Activated CD8-positive, alpha-beta memory T cell treated with anti-CD3 and anti-CD28 coated beads, Interleukin-2, amount 50 U/mL, for 4 hours (primary cell): ENCODE results near the gene CAMK2B.

Experiments
- DNase-seq: peaks from one replicate; pipeline ENCODE4 v3.0.0-alpha.2; 2020

The CAMK2B gene

DNA sequence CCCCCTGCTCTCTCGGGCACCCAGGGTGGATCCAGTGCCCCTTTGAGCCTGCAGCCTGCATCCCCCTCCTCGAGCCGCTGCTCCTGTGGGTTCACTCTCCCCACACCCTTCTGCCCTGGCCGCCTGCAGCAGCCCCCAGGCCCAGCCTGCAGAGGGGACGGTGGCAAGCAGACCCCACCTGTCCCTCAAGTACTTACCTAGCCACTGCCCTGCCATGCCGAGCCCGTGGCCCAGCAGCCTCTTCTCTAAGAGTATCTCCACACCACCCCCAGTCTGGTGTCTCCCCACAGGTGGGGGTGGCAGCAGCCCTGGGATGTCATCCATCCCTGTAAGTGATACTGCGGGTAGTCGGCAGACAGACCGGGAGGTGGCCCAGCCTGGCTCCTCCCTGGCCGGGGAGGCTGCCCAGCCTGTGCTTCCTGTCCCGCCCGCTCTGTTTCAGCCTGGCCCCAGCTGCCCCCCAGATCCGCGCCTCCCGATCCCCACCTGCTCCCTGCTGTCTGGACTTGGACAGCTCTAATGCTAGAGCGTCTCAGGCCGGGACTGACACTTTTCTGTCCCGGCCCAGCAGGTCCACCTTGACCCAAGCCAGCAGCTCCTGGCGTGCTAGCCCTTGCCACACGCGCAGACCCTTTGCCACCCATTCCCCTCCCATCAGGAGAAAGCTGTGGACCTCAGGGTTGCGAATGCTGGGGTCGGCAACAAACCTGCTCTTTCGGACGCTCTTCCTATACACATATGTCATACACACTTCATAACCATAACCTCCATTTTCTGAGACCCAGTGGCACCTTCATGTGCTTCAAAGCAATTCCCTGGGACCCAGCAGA, 99.6 kb downstream of the CAMK2B start:
- no peak for DNase-seq

DNA sequence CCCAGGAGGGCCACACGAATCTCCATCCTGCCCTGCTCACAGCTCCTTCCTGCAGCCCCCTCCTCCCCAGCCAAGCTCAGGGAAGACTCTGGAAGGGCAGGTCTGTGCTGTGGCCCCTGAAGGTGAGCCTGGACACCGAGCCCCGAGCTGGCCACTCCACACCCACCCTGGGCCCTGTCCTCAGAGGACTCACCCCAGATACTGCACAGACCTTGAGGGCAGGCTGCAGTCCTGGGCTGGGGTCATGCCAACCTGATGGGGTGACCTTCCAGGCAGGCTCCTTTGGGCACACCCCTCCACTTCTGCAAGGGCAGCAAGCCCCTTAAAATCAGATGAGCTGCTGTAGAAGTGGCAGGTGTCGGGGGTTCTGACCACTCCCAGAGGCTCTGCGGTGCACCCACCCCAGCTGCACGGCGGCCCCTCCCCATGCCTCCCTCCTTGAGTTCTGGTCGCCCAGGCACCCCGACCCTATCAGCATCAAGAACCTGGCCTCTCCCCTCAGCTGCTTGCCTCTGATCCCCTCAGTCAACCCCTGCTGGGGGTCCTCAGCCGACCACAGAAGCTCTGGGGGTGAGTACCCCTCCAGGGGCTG, 100.3 kb downstream of the CAMK2B start:
- DNase-seq: no peak

DNA sequence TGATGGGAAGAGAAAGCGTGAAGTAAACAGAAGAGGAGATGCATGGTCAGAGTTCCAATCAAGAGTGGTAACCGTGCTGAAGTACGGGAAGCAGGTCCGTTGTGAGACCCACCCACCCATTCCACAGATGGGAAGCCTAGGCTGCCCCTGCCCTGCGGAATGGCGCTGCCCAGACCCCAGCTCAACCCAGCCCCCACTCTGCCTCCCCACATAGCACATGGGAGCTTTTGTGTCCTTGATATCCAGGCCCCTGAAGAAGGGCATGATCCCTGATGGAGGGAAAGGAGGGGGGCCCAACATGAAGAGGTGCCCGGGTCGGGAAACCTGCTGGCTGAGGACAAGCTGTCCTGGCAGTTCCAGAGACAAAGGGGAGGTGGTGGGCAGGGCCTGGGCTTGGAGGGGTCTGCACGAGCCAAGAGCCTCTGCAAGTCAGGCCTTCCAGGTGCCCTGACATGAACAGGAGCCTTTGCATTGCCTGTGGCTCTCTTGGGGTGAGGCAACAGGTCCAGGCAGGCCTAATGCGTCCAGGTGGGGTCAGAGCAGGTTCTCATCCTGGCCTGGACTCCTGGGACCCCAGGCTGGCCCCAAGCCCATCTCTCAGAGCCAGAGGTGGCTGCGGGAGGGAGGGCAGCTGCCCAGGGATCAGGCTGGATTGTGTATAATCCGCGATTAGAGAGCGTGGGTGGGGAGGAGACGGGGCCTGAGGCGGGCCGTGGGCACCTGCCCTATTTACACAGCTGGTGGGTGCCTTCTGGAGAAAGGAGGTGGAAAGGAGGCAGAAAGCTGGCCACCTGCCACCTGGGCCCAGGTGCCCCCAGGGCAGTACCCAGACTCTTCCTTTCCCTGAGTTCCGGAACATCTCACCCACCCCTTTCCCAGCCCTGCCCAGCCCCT, 101.1 kb downstream of the CAMK2B start:
- DNase-seq: no peak

DNA sequence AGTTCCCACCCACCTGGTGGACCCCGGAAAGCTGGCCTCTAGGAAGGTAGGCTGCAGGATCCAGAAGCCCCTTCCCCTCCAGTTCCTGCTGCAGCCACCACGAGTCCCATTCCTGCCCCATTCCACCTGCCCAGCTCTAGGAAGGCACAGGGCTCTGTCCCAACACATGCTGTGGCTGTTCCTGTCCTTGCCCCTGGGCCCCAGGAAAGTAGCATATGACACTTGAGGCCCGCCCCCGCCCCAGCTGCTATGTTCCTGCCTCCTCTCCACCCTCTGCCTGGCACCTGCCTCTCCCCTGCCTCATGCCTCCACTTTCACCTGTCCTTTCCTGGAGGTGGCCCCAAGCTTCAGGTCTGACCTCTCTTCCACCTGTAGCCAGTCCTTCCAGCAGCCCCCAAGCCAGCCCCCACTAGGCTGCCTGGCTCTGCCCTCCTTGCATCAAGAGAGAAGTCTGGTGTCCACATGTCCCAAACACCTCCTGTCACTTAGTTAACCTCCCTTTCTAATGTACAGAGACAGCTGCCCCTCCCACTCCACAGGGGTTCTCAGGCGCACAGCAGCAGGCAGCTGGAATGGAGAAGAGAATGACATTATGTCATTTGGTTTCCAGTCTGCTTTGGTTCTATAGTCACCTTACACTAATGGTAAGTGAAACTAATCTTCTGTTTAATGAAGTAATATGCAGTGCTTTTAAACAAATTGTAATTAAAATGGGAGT, 101.9 kb downstream of the CAMK2B start:
- no peak for DNase-seq

DNA sequence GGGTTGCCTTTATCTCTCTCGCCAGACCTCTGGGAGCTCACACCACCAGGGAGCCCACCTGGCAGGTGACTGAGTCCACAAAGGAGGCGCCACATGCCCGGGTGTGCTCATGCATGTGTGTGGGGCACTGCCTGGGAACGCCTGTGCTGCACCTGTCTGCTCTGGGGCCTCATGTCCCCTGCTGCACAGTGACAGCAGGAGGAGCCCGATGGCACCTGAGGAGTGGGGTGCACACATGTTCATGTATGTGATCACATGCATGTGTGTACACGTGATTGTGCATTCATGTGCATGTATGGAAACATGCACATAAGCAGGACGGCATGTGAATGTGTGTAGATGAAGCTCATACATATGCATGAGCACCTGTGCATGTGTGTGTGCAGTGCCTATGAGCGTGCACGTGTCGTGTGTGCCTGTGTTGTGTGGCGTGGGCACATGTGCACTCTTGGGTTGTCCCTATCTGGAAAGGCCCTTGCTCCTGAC, 102.6 kb downstream of the CAMK2B start:
- DNase-seq: no peak

DNA sequence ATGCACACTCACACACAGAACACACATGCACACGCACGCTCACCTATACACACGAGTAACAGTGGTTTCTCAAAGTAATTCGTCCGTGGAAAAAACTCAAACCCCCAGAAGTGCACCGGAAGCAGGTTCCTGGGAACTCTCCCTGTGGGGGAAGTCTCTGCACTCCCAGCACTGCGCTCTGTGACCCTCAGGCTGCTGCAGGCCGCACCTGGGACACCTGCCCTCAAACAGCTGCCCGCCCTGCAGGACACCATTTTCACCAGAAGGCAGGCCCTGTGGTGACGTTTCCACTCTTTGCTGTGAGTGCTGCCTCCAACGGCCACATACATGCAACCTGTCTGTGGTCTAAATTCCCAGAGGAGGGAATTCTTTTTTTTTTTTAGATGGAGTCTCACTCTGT, 103.3 kb downstream of the CAMK2B start:
- DNase-seq: no peak

DNA sequence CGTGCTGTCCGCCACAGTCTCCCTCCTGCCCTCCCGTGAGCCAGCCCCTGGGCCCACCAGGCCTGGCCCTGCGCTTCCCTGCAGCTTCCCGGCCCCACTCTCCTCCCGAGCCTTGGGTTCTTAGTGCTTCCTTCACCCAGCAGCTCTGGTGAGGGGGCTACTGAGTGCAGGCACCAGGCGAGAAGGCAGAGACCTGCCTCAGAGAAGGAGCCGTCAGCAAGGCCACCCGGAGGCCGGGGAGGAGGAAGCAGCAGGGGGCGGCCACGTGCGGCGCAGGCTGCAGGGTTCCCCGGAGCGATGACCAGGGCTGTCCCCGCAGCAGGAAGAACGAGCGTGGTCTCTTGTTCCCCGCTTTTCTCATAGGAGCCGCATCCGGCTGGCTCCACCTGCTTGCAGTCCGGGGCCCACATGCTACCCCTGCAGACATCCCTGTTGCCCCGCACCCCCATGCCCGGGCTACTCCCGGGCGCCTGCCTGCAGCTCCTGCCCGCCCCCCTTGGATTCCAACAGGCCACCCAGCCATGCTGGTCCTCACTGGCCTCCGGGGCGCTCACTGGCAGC, 104.1 kb downstream of the CAMK2B start:
- DNase-seq: no peak

DNA sequence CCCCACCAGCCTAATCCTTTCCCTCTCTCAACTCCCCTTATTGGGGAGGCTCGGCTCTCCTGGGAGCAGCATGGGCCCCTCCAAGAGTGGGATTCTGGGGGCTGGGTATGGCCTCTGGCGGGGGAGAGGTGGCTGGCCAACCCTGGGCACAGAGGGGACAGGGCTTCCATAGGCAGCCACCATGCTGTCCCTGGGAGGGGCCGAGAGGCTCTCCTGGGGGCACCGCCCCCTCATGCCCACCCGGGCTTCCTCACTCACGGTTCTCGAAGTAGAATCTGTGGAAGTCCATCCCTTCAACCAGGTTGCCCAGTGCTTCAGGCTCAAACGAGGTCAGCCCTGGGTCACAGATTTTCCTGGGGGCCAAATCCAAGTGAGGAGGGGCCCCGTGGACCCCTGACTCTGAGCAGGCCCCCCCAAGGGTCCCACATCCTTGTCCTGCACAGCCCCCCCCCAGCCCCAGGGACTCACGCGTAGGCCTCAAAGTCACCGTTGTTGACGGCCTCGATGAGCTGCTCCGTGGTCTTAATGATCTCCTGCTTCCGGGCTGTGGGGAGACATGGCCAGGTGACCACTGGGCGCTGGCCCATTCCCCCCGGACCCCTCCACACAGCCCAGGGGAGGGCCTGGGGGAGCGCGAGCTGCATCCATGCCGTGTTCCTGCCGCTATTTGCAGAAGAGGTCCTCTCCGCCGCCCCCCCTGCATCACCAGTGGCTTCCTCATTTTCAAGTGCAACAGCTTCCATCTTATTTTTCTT, 104.9 kb downstream of the CAMK2B start:
- DNase-seq: no peak

DNA sequence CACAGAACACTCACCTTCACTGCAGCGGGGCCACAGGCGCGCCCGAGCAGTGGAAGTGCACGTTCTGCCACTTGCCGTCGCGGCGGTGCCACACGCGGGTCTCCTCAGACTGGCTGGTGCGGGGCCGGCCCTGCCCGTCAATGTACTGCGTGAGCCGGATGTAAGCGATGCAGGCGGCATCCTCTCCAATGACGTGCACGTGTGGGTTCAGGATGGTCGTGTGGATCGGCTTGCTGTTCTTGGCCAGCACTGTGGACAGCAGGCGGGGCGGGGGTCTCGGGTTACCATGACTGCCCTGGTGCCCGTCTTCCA, 105.4 kb downstream of the CAMK2B start:
- DNase-seq: no peak

DNA sequence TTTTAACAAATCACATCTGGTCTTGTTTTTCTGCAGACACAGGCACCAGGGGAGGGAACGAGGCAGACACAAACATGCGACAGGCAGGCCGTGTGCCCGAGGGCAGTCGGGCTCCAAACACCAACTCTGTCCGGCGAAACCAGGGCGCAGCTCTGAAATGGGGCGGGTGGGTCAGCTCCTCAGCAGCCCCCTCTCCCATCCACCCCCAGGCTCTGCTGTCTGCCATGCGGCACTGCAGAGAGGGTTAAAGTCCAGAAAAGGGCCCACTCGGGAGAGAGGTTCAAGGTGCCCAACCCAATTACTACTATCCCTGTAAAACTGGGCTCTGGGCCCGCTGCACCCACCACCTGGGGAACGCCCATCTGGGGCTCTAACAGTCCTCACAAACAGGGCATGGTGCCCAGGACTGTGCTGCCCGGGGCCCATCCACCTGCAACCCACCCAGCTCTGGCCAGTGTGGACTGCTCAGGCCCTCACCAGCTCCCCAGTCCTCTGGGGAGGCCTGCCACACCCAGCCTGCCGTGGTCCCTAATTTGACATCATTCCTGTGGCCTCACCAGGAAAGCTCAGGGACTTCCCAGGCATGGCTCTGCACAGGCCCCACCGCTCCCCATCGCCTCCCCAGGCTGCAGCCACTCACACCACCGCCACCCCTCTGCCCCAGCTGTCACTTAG, 105.9 kb downstream of the CAMK2B start:
- no peak for DNase-seq

DNA sequence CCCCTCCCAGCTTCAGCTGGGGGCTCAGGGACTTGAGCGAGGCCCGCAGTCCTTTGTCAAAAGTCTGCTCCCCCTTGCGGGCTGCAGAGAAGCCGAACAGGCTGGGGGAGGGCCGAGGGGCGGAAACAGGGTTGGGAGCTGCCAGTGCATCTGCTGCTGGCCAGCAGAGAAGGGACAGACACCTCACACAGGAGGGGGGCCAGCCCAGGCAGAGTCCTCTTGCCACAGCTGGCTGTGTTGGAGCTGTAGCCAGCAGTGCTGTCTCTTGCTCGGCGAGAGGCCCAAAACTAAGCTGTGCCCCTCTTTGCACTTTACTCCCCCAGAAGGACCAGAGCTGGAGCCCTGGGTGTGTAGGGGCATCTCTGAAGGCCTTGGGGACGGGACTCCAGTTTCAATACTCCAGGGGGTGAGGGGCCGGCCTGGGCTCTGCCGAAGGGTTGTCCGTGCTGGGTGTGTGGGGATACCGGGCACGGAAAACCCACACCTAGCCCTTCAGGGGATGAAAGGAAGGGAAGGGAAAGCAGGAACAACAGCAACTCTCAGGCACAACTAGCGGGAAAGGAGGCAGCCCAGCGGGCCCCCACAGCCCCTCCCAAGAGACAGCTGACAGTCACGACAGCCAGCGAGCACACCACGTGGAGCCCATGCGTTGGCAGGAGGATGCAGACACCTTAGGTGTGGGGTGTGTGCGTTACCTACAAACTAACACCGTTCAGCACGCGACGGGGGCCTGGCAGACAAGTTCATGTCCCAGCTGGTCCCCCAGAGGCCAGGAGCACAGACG, 106.8 kb downstream of the CAMK2B start:
- DNase-seq: no peak

DNA sequence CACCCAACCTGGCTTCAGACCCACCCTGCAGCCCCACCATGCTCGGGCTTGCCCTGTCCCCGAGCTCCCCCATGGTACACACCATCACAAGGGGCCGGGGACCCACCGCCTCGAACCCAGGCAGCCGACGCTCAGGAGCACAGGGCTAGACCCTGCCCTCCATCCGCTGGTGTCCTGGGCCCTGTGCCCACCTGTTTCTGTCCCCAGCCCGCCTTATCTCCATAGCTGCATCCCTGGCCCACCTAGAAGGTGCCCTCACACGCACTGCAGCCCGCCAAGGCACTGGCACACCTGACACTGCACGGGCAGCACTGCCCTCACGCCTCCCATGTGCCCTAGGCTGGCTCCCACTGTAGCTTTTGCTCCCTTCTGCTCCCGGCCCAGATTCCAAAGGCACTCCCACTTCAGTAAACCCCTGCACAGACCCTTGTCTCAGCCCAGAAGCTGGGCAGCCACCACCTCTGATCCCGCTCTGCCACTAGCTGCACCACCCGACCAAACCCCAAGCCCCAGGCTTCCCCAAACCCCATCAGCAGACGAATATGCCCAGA, 107.5 kb downstream of the CAMK2B start:
- no peak for DNase-seq

DNA sequence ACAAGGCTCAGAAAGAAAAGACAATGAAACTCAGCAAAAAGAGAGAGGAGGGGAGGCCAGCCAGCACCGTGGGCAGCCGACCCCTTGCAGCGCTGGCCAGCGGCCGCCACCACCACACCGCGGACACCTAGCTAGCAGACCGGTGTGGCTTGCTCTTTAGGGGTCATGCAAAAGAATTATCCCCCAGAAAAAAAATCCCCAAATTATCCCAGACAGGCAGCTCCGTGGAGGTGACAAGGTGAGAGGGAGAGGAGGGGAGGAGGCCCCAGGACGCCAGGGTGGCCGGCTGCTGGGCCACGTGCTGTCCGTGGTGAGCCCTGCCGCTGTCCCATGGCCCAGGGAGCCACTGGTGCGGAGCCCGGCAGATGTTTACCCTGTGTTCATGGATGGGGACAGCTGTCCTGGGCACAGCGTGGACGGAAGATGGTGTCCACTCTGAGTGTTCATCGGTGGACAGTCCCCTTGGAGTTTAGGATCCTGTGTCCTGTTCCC, 108.1 kb downstream of the CAMK2B start:
- no peak for DNase-seq

DNA sequence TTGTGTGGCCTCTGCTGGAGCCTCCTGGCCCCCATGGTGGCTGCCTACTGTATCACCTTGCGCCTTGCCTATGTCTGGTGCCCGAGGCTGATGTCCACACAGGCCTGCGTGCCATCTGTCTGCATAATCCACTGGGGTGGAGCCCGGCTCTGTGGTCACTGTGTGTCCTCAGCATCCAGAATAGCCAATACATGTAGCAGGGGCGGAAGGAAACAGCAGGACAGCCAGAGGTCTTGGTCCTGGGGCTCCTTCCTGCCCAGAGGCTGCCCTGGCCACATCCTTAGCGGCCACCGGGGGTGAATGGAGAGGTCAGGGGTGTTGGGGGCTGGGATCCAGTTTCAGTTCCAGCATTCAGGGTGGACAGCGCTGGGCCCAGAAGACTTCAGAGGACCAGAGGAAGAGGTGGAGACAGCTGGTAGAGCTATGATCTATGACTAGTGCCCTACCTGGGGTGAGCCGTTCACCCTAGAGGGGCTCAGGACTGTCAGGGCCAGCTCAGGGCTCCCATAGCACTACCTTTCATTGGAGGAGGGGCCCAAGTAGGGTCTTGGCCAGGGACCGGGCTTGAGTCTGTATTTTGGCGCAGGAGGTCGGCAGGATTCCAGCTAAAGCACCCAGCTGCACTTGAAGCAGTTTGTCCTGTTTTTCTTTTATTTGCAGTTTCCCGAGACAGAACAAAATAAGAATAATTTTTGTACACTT, 108.7 kb downstream of the CAMK2B start:
- no peak for DNase-seq

DNA sequence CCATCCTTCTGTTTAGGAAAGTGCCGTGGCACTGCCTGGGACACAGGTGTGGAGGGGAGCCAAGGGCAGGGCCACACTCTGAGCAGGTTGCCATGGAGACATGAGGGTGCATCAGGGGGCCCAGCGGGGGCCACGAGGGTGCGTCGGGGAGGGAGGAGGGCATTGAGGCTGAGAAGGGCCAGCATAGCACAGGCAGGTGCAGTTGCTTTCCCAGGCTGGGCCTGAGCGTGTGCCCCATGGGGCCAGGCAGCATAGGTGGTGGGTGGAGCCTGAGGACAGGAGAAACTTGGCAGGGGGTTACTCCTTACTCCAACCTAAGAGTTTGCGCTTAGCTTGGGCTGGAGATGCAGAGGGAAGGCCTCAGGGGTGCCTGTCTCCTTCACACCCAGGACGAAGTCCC, 109.4 kb downstream of the CAMK2B start:
- DNase-seq: no peak

DNA sequence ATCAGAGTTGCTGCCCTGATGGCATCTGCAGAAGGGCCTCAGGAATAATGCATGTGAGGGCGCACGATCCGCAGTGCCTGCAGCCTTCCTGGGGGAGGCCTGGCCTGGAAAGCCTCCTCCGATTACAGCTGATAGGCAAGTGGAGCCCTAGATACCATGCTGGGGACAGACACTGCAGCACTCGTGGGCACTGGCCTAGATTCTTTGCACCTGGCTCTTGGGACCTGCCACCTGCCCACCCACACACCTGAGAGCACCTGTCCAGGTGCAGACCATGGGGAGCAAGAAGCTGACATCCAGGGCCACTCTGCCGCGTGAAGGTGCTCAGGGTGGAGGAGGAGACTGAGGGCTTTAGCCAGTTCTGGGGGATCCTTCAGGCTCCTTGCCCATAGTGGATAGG, 109.9 kb downstream of the CAMK2B start:
- DNase-seq: peak; percentile 3

DNA sequence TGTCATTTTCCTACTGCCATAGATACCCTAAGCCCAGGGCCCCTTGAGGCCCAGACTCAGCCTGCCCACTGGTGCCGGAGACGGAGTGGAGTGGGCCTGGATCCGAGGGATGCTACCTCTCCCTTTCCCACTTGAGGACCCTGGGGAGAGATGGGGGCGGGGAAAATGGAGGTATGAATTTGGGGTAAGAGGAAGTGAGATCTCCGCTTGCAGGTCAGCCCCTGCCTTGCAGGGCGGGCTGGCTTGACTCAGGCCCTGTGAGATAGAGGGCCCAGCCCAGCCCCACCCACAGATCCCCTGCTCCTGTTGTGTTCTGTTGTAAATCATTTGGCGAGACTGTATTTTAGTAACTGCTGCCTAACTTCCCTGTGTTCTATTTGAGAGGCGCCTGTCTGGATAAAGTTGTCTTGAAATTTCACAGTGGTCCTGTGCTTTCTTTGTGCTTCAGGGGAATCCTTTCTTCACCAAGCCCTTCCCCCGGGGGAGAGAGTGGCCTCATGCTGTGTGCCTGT, 111.5 kb downstream of the CAMK2B start:
- no peak for DNase-seq

DNA sequence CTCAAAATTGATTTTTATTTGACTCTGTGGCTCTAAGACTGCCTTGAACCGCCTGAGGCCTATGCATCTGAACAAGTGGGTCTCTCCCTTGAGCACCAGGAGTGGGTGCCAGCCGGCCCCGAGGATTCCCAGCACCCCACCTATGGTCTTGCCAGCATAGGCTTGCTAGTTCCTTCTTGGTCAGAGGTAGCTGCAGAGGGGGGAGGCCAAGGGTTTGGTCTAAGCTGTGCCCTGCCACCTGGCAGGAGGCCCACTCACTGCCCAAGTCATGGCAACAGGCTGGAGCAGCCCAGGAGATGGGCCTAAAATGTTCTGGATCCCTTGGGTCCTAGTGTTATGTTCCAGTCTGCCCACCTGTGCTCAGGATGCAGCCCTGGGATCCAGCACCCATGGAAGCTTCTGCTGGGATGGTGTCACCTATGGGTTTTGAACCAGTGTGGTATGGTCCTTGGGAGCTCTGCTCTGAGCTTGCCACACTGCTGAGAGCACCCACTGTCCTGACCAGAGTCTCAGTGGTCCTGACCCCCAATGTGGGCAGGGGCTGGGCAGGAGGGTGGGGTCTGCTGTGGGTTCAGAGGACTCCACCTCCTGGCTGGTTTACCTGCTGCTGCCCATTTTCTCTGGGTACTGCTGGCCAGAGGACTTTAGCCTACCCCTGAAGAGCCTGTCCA, 112.1 kb downstream of the CAMK2B start:
- peak; percentile 4 for DNase-seq
